HEK293 (cell line): ENCODE data around the gene D2HGDH.

ENCODE experiments used
- SCRT2 ChIP-seq: fragments of 450-650 bp; formaldehyde crosslinking; IDR thresholded peaks from 2 replicates; pipeline ENCODE4 v1.5.1; 2016; ENCODE audit warnings: missing biosample characterization, missing genetic modification characterization
- SP2 ChIP-seq: fragments of 450-650 bp; formaldehyde crosslinking; IDR thresholded peaks from 2 replicates; pipeline ENCODE4 v1.5.1; 2016; ENCODE audit warnings: missing biosample characterization, missing genetic modification characterization
- ZBTB21 ChIP-seq: fragments of 450-650 bp; formaldehyde crosslinking; IDR thresholded peaks from 2 replicates; pipeline ENCODE4 v1.5.1; 2017; ENCODE audit warnings: missing biosample characterization, missing genetic modification characterization
- ZNF548 ChIP-seq: fragments of 450-650 bp; formaldehyde crosslinking; IDR thresholded peaks from 2 replicates; pipeline ENCODE4 v1.5.1; 2016; ENCODE audit warnings: missing biosample characterization, missing genetic modification characterization

DNA sequence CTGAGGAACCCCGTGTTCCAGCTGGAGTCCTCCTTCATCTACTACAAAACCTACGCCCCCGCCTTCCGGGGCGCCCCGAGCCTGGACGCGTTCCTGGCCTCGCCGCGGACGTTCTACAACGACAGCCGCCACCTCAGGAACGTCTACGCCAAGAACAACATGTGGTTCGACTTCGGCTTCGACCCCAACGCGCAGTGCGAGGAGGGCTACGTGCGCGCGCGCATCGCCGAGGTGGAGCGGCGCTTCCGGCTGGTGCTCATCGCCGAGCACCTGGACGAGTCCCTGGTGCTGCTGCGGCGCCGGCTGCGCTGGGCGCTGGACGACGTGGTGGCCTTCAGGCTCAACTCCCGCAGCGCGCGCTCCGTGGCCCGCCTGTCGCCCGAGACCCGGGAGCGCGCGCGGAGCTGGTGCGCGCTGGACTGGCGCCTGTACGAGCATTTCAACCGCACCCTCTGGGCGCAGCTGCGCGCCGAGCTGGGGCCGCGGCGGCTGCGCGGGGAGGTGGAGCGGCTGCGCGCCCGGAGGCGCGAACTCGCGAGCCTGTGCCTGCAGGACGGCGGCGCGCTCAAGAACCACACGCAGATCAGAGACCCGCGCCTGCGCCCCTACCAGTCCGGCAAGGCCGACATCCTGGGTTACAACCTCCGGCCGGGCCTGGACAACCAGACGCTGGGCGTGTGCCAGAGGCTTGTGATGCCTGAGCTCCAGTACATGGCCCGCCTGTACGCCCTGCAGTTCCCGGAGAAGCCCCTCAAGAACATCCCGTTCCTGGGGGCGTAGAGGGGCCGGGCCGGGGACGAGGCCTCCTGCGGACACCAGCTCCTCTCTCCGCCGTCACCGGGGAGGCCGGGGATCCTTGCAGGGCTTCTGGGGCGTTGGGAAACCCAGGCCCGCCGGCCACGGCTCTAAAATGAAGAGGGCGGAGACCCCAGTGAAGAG, 69.2 kb downstream of the D2HGDH start:
- TF ChIP-seq ZBTB21, result no peak
- TF ChIP-seq SCRT2 (tag by site-specific recombination), result no peak
- TF ChIP-seq SP2, result no peak
- TF ChIP-seq ZNF548 (tag by site-specific recombination), result no peak
